Astrocyte of the spinal cord (primary cell): ENCODE measurements around the gene DYNC2H1.
"Not testable (repeated sequence)": the region's sequence is repeated elsewhere in the genome, so short reads cannot be mapped to it uniquely, and the experiment has no call there.

Source experiments
- DNase-seq: peaks from one replicate; pipeline ENCODE4 v3.0.0; 2011; ENCODE audit warnings: low read depth, low spot score
- H3K4me3 ChIP-seq: 2 replicates; pipeline ENCODE4 v1.5.1; 2011; ENCODE audit warnings: low read depth, mild to moderate bottlenecking, low read length, moderate library complexity
- in situ Hi-C: cut with HindIII; loops from 2 replicates; pipeline ENCODE4 v1.10.0; 2017; ENCODE audit warnings: low sequenced_read_pairs
- TF ChIP-seq, protein P1 (sequence below): IDR thresholded peaks from 2 replicates; pipeline ENCODE4 v1.5.1; 2012; ENCODE audit warnings: low read depth, mild to moderate bottlenecking, low read length, inconsistent platforms

The DYNC2H1 gene

DNA sequence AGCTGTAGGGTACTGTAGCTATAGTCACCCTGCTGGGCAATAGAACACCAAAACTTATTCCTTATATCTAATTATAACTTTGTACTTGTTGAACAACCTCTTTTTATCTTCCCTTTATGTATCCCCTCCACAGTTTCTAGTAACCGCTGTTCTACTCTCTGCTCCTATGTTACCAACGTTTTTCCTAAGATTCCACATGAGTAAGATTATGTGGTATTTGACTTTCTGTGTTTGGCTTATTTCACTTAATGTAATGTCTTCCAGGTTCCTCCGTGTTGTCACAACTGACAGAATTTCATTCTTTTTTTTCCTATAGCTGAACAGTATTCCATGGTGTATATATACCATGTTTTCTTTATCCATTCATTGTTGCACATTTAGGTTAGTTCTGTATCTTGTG lies 258.4 kb downstream of the DYNC2H1 start:
- DNase-seq, result no peak
- H3K4me3 ChIP-seq, result no peak overlapping the region

DNA sequence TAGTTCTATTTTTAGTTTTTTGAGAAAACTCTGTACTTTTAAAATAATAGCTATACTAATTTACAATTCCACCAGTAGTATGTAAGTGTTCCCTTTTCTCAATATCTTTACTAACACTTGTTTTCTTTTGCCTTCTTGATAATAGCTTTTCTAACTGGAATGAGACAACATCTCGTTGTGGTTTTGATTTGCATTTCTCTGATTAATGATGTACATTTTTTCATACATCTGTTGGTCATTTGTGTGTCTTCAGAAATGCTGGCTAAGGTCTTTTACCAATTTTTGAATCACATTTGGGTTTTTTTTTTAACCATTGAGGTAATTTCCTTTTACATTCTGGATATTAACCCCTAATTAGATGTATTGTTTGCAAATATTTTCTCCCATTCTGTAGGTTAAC lies 258.9 kb downstream of the DYNC2H1 start:
- in situ Hi-C loops, result no loop called here
- DNase-seq, result no peak
- TF ChIP-seq, protein P1, sequence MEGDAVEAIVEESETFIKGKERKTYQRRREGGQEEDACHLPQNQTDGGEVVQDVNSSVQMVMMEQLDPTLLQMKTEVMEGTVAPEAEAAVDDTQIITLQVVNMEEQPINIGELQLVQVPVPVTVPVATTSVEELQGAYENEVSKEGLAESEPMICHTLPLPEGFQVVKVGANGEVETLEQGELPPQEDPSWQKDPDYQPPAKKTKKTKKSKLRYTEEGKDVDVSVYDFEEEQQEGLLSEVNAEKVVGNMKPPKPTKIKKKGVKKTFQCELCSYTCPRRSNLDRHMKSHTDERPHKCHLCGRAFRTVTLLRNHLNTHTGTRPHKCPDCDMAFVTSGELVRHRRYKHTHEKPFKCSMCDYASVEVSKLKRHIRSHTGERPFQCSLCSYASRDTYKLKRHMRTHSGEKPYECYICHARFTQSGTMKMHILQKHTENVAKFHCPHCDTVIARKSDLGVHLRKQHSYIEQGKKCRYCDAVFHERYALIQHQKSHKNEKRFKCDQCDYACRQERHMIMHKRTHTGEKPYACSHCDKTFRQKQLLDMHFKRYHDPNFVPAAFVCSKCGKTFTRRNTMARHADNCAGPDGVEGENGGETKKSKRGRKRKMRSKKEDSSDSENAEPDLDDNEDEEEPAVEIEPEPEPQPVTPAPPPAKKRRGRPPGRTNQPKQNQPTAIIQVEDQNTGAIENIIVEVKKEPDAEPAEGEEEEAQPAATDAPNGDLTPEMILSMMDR, result no peak
- H3K4me3 ChIP-seq, result no peak overlapping the region

More for the DNA sequence above, 258.4 kb downstream of the DYNC2H1 start:
- TF ChIP-seq, protein P1, result no peak
- in situ Hi-C loops, result no loop called here

DNA sequence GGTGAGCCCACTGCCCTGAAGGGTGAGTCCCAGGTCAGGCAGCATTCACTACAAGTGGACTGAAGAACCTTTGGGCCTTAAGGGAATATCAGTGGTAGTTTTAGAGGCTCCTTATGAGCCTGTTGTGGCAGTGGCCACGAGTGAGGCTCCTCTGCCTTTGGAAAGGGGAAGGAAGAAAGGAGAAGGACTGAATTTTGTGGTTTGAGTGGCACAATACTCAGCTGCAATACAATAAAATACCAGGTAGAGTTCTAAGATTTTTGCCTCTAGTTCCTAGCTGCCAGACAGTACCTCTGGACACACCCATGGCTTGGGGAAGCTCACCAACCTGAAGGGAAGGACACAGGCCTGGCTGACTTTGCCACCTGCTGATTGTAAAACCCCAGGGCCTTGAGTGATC lies 260.9 kb downstream of the DYNC2H1 start:
- DNase-seq, result no peak
- no peak overlapping the region for H3K4me3 ChIP-seq
- in situ Hi-C loops, result no loop called here
- TF ChIP-seq, protein P1, result no peak

DNA sequence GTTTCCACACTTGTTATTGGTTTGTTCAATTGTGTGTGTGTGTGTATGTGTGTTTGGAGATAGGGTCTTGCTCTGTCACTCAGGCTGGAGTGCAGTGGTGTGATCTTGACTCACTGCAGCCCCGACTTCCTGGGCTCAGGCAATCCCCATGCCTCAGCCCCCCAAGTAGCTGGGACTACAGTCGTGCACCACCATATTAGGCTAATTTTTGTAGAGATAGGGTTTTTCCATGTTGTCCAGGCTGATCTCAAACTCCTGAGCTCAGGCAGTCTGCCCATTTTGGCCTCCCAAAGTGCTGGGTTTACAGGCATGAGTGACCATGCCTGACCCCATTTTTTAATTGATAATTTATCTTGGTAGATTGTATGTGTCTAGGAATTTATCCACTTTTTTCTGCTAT lies 263.7 kb downstream of the DYNC2H1 start:
- H3K4me3 ChIP-seq, result no peak overlapping the region
- in situ Hi-C loops, result no loop called here
- TF ChIP-seq, protein P1, result no peak
- no peak for DNase-seq

DNA sequence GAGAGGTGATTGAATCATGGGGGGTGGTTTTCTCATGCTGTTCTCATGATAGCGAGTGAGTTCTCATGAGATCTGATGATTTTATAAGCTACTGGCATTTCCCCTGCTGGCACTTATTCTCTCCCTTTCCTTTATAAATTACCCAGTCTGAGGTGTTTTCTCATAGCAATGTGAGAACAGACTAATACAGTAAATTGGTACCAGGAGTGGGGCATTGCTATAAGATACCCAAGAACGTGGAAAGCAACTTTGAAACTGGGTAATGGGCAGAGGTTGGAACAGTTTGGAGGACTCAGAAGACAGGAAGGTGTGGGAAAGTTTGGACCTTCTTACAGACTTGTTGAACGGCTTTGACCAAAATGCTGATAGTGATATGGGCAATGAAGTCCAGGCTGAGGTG lies 265.0 kb downstream of the DYNC2H1 start:
- DNase-seq, in situ Hi-C loops, H3K4me3 ChIP-seq: not testable (repeated sequence)

DNA sequence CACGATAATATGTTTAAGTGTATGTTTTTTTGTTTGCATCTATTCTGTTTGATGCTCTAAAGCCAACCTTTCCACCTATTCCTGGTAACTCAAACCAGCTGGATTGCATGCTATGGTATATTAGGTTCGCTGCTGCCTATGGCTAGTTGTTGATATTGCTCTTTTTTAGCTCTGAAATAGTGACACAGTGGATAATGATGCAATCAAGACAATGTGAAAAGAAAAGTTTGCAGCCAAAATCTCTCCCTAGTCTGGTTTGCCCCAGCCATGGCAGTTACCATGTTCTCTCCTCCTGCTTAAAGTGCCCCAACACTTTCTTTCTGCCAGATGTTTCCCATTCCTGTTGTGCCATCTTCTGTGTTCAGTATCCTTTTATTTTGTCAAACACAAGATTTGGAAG lies 269.7 kb downstream of the DYNC2H1 start:
- in situ Hi-C loops, result no loop called here
- no peak overlapping the region for H3K4me3 ChIP-seq
- DNase-seq, result no peak
- TF ChIP-seq, protein P1, result no peak

DNA sequence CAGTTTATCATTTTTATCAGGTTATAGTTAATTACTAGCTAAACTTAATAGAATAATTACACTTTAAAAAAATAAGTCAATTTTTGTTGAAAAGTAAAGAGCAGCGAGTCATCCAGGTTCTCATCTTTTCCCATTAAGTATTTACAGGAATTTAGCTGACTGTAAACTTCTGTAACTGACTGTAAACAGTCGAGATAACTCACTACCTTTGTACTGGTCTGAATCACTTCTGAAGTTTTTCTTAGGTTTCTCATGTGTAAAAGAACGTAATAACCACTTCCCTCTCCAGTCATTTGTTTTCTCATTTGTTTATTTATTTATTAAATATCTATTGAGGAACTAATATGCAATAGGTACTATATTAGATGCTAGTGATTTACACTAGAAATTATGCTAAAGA lies 270.8 kb downstream of the DYNC2H1 start:
- in situ Hi-C loops, result no loop called here
- TF ChIP-seq, protein P1, result no peak
- no peak for DNase-seq
- H3K4me3 ChIP-seq, result no peak overlapping the region
